Measurements from ENCODE around the gene TMC5. TPM values are rescaled to one million over a fixed set of nuclear protein-coding genes. Genes with fewer than 3 reads are reported as not detected.

Gene TMC5
- total and polyA plus RNA-seq, 2 of the 8 experiments (the other 6 are each of a cell fraction or from before 2014, with no cell fraction given), result 1.6 to 1.8 TPM

DNA sequence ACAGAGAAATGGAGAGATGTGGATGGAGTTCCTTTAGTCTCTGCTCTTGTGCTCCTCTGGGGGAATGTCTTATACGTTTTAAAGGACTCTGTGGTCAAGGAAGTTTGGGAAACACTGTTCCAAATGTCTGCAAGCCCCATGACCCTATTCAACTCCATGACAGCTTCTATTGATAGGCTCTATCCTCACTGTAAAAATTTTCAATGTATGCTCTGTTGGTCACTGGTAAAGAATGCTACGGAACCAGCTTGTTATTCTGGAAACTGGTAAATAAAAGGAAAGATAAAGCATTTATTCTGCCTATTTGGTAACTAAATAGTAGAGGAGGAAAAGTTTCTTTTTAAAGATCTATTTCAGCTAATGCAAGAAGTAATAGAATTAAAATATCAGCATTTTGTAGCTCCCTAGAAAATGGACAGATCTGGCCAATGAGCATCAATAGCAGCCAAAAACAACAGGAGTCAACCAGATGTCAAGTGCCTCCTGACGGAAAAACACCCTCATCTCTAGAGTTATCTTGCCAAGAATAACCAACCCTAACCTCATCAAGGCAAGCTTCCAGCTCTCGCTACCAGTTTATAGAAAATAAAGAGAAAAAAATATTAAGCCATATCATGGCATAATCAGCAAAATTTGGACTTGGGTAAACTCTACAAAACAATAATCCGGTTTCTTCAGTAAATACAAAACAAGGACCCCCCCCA lies 88.1 kb downstream of the TMC5 start:
- no peak overlapping the region for H3K4ac ChIP-seq (replicated peaks; ENCODE audit: insufficient read length, low read depth, low read length)
- no peak overlapping the region for H2AFZ ChIP-seq (ENCODE audit: low read length)
- no peak overlapping the region for H3K27ac ChIP-seq (ENCODE audit: low read depth, low read length)
- H4K20me1 ChIP-seq (replicated peaks in 1 of 2; ENCODE audit: control insufficient read depth in 1 of 2, insufficient read depth in 2 of 2, low read length in 2 of 2), result peaks cover 0 to 2% of the 10 kb centered on the region in 2 experiments
- H3K4me2 ChIP-seq (ENCODE audit: insufficient read depth in 1 of 2, low read depth in 2 of 2, low read length in 2 of 2), result no peak overlapping the region
- H4K91ac ChIP-seq (replicated peaks; ENCODE audit: insufficient read length, low read length), result no peak overlapping the region
- no peak overlapping the region for H2BK5ac ChIP-seq (ENCODE audit: low read depth, low read length)
- H2AK5ac ChIP-seq (ENCODE audit: low read depth, low read length), result no peak overlapping the region
- no peak overlapping the region for H3K18ac ChIP-seq (ENCODE audit: extremely low read depth, low read length)
- peaks cover 5 to 66% (median 41%) of the 10 kb centered on the region in 4 experiments for H3K36me3 ChIP-seq (ENCODE audit: control insufficient read depth in 2 of 4, insufficient read depth in 4 of 4, low read length in 3 of 4)
- H3K14ac ChIP-seq (ENCODE audit: insufficient read length), result no peak overlapping the region
- 88% methylated on average over 5 of the region's 5 CpGs; no CpG with 5 or more reads in 1 of the 2 experiments for WGBS, 2 experiments (ENCODE audit: extremely low coverage in 1 of 2, insufficient coverage in 1 of 2, insufficient read length in 1 of 2, insufficient replicate concordance in 2 of 2, low coverage in 1 of 2, low lambda C conversion rate in 2 of 2, missing lambda C conversion rate in 1 of 2)
- H3K56ac ChIP-seq (replicated peaks; ENCODE audit: insufficient read length, low read depth, low read length), result no peak overlapping the region
- H3K4me1 ChIP-seq (replicated peaks in 1 of 4; ENCODE audit: control insufficient read depth in 3 of 4, insufficient read depth in 4 of 4, low read length in 3 of 4), result no peaks in the 10 kb centered on the region
- H2BK20ac ChIP-seq (ENCODE audit: low read length), result no peak overlapping the region
- no peak overlapping the region for H4K8ac ChIP-seq (ENCODE audit: extremely low read depth, insufficient read depth, low read length)
- H3K79me2 ChIP-seq (ENCODE audit: control insufficient read depth in 1 of 2, insufficient read depth in 2 of 2, low read length in 2 of 2), result no peaks in the 10 kb centered on the region
- CTCF ChIA-PET (ENCODE audit: partially characterized antibody), result interaction anchor here (1.0 to 9.0 kb wide), 4 partner anchors 8 to 116 kb away, joined by 3 to 113 read pairs (median 3); no protein-coding TSS in a partner anchor
- no peaks in the 10 kb centered on the region; the same call in 1 of the 2 replicates for H3K79me1 ChIP-seq (ENCODE audit: low read depth, low read length)
- H3K9me3 ChIP-seq (ENCODE audit: insufficient read depth in 2 of 2, low read depth in 1 of 2, low read length in 1 of 2), result no peaks in the 10 kb centered on the region
- H3K27me3 ChIP-seq (replicated peaks in 1 of 4; ENCODE audit: control insufficient read depth in 3 of 4, extremely low read depth in 1 of 4, insufficient read depth in 3 of 4, low read length in 3 of 4), result no peaks in the 10 kb centered on the region
- H3K23ac ChIP-seq (ENCODE audit: insufficient read length), result no peak overlapping the region
- TF ChIP-seq HDAC6 (IDR thresholded peaks at IDR 0.05; ENCODE audit: low read depth, low read length) (no peak), CREB1 (IDR thresholded peaks at IDR 0.05) (no peak), ZNF274 (IDR thresholded peaks at IDR 0.05; ENCODE audit: borderline replicate concordance, extremely low read depth, low read length) (no peak), NRF1 (IDR thresholded peaks at IDR 0.05; ENCODE audit: low read depth, low read length) (no peak)
- no peak overlapping the region for H2BK120ac ChIP-seq (replicated peaks; ENCODE audit: low read depth, low read length)
- no peak overlapping the region for H3K9ac ChIP-seq (replicated peaks in 1 of 4; ENCODE audit: extremely low read depth in 1 of 4, low read depth in 3 of 4, low read length in 3 of 4)
- no peak for FAIRE-seq
- H2BK12ac ChIP-seq (ENCODE audit: low read depth, low read length), result no peak overlapping the region
- H3K4me3 ChIP-seq (ENCODE audit: extremely low read depth in 1 of 4, insufficient read depth in 2 of 4, low read depth in 3 of 4, low read length in 4 of 4), result no peak overlapping the region
- no peak overlapping the region for H2BK15ac ChIP-seq (ENCODE audit: low read length)
- no peaks in the 10 kb centered on the region for H3K23me2 ChIP-seq (ENCODE audit: low read depth, low read length)
- no peak for DNase-seq (ENCODE audit: low read depth in 1 of 2, low spot score in 2 of 2)
- H4K5ac ChIP-seq (ENCODE audit: insufficient read length, low read depth, low read length), result no peak overlapping the region
- POLR2A ChIA-PET (ENCODE audit: partially characterized antibody), result no interaction called here
